COLO829 (cell line): ENCODE measurements around the gene PTPRG.

Experiments
- DNase-seq: peaks from one replicate; pipeline ENCODE4 v3.0.0; 2012; ENCODE audit warnings: low spot score

PTPRG gene

DNA sequence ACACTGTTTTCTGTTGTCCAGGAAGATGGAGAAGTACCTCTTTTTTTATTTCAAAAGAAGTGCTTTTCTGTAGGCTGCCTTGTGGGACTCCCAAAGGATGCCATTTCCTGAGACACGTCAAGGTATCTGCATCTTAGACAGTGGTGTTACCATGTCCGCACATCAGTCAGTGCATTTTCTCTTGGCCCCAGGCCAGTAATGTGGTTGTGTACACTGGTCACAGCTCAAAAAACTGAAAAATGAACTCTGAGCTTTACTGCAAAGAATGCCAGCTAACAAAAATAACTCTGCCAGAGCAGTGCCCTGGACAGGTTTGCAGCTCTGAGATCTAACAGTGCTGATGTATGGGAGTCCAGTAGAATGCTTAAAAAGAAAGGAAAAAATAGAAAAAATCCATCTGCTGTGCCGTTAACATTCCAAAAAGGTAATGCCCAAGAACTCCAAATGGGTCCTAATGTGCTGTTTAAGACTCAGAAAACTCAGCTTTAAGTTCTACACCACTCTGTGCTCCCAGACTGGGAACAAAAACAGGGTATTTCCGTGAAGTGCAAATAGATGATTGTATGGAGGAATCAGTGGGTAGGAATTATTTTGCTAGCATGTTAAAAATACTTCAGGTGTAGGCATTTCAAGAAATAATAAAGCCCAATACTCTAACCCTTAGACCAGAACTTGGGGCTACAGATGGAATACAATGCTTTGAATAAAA lies 496.1 kb downstream of the PTPRG start:
- no peak for DNase-seq

DNA sequence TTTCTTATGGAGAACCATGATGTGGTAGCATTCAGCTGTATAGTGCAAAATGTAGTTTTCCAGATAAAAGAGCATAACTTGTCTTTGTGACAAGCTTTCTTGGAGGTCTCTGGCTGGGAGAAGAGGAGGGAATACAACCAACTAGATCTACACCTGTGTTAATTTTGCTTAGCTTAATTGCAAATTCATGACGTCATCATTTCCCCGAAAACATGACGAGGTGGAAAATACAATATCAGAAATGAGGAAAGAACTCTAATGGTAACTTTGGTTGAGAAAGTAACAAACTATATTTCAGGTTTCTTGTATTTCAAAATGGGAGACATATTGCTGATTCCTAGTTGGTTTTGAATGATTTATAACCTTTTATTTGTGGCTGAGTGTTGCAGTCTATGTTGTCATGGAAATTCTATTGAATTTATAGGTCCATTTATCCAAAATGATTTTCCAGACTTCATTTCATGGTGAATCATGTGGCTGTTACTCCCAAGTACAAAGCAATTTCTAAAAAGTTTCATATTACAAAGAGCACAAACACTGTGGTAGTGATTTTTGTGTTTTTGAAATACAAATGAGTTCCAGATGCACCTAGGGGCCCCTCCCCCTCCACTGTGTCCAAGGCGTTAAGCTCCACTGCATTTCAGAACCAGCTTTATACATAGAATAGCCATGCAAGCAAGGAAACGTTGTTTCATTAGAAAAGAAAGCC lies 504.8 kb downstream of the PTPRG start:
- no peak for DNase-seq

- no peak for DNase-seq
Observed at GRCh38 chr3:62068337-62068736, 507.0 kb downstream of the PTPRG start.

DNA sequence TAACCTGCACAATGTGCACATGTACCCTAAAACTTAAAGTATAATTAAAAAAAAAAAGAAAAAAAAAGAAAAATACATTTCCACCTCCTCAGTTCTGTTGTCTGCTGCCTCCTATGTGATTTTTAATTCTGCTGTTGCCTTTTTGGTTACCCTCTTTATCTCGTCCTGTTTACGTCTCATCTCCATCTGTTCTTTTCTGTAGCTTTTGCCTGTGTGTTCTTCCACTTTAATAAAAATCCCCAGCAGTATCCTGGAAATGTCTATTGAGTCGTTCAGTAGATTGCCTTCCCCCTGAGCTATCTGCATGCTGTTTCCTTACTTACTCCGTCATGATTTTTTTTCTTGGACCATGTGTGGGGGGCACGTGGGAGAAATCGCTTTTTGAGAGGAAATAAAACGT lies 509.5 kb downstream of the PTPRG start:
- no peak for DNase-seq

GRCh38 chr3:62073038-62073437 lies 511.7 kb downstream of the PTPRG start:
- DNase-seq = no peak

DNA sequence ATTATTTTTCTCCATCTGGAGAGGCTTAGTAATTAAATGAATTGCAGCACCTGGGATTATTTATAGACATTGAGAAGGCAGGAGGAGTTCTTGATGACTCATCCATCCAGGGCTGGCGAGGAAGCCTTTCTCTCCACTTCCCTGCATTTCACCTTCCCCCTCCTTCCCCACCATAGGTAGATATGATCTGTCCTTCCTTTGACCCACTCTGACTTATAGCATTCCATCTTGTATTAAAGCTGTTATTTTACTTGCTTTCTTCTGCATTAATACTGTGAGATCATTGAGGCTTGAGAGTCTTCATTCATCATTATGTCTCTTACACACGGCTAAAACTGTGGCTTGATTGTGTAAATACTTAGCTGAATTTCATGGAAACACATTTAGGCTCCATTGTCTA lies 523.2 kb downstream of the PTPRG start:
- DNase-seq = no peak

DNA sequence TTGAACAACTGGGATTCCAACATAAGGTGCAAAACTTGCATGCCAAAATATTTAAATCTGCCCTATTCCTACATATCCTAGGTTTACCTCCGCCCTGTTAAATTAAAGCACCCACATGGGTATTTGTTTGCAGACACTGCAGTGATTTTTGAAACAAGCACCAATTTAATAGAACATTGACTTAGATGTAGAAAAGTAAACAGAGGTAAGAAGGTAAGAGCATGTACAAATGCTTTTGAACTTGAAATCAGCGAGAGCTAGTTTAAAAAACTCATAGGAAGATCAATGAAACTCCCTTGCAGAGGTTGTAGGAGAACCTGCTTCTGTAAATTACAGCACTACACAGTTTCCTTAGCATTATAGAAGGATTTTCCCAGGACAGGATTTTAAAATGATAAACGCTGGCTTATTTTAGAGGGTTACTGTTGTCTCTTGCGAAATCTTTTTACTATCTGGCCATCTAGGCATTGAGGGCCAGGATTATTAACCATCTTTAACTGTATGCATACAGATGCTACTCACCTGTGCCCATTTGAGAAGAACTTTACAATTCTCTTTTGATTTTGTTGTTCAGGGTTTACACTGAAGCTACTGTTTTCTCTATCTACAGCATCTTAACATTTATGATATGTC lies 527.2 kb downstream of the PTPRG start:
- DNase-seq = peak; percentile 40

DNA sequence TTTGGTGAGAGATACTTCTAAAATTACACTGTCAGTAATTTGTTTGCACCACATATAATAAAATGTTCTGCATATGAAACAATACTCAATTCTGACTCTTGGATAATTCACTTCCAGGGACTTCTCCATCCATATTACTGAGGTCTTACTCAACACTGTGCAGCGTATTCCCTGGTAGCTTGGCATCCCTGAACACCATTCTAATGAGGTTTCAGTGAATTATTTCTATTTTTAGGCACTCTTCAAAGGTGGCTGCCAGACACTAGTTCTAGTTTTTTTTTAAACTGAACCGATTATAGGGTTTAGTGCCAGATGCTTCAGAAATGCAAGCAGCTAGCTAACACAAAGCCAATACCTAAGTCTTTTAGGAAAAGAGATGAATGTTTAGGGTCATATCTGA lies 528.7 kb downstream of the PTPRG start:
- DNase-seq = no peak

GRCh38 chr3:62090519-62090918 lies 529.1 kb downstream of the PTPRG start:
- no peak for DNase-seq

GRCh38 chr3:62093025-62093424 lies 531.7 kb downstream of the PTPRG start:
- DNase-seq = no peak

GRCh38 chr3:62094461-62094860 lies 533.1 kb downstream of the PTPRG start:
- no peak for DNase-seq

DNA sequence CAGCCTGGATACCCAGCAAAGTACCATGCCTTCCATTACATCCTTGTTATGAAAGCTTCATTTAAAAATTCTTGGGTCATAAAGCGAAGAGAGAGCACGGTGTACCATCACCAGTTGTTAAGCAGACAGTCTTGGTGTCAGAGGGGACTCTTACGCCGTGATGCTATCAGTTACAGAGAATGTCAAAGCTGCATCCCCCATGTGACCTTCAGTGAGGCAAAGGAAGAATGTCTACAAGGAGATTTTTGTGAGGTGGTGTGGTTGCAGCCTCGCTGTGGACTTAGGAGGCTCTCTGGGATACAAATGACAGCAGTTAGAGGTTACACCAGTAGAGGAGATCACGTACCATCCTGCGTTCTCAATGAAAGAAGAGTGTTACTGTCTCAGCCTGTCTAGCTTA lies 533.7 kb downstream of the PTPRG start:
- DNase-seq = no peak

- DNase-seq = no peak
Observed at GRCh38 chr3:62095756-62096155, 534.4 kb downstream of the PTPRG start.

- DNase-seq = no peak
Observed at GRCh38 chr3:62096521-62096920, 535.1 kb downstream of the PTPRG start.

DNA sequence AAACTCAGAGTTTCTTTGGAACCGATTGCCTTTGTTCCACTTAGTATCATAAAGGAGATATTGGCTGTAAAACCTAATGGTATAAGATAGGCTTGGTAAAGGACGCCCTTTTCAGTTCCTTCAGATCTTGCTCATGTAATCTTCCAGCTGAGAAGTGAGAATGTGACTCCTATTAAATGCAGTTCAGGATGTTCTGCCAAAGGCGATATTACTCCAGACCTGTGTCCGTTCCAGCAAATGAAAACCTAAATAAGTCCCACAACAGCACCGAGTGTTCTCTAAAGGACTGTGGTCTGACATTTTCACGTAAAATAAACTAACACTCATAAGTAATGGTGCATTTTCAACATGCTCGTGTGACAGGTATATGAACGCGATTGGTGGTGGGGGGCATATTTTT lies 535.8 kb downstream of the PTPRG start:
- DNase-seq = no peak

DNA sequence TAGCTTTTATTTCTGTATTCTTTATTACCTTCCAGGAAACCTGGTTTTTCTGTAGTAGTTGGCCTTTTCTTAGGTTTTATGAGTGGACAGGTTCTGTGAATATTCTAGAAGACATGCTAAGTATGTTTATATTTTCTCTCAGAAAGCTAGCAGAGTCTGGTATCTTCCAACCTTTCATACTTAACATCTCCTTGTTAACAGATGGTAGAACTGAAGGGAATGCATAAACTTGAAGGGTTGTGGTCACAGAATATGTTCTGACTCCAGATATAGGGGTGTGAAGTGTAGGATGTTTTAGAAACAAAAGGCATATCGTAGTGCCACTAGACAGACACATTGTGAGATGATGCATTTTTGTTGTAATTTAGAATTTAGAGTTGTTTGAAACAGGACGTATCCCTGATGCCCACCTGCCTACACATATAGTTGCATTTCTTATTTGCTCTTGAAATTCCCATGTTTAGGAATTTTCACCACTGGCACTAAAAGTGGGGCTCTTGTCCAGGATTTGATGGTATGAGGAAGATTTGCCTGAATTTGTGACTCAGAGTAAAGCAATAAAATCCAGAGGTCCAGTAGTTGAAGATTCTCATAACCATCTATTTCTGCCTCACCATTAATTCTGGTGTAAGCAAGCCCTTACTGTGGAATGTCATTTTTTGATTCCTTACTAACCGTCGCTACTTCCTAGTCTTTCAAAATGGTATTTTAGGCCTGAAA lies 537.4 kb downstream of the PTPRG start:
- no peak for DNase-seq

- no peak for DNase-seq
Observed at GRCh38 chr3:62100282-62100989, 539.1 kb downstream of the PTPRG start.

DNA sequence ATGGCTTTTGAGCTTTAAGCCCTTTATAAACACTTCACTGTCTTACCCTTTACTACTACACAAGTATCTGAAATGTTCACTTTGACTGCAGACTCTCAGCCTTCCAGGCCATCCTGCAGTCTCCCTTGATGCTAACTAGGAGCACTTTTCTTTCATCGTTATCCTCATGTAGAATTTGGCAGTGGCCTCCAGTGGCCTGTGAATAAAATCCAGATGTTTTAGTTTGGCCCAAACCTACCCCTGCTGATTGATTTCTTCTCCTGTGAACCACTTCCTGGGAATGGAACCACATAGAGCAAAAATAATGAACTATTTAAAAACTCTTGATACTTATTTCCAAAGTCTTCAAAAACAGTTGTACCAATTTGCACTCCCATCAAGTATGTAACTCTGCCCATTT lies 540.1 kb downstream of the PTPRG start:
- no peak for DNase-seq

DNA sequence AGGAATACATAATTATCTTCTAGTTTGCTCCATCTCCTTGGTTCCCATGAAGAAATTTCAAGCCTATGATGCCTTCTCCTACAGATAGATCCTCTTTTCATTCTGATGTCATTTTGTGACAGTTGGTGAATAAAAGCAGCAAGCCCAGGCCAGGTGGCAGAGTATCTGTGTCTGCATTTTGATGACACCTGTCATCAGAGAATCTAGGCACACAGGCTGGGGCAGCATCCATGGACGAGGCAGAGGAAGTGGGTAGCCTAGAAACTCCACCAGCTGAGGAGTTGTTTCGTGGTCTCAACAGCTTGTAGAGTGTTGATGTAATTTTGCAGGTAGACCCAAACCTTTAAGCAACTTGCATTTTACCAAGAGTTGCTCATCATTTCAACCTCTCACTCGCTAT lies 542.2 kb downstream of the PTPRG start:
- DNase-seq = no peak

- no peak for DNase-seq
Observed at GRCh38 chr3:62109534-62109933, 548.2 kb downstream of the PTPRG start.

DNA sequence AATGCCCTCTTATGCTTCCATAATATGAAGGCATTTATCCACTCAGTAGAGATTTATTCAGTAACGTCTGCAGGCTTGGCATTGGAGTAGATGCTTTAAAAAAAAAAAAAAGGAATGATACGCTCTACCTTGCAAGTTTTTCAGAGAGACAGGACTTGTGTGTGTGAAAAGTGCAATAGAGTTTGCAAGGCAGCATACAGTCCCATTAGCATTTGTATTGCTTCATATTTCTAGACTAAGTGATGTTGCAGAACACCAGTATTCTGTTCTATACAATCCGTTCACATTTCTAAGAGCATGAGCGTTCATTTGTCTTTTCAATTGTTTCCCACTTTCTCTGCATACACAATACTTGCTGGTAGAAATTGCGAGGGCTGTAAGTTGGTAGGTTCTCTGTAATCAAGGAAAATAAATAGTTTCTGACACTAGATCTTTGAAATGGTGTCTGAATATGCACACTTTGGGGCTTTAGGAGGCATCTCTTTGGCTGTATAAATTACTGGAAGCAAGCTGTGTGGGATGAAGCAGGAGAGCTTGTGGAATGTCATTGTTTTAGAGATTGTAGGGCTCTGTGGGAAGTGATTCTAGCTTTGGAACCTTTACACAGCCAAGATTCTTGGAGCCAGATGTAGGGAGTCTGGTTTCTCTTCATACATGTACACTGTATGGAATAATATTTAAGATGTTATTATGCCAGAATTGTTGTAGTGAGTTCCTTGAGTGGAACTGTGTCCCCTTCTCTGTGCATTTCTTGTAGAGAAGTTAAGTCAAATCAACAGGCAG lies 549.3 kb downstream of the PTPRG start:
- DNase-seq = no peak
